Lower leg skin (tissue), 4 donors: ENCODE data around the gene PLB1. TPM values are rescaled to one million over a fixed set of nuclear protein-coding genes. Genes with fewer than 3 reads are reported as not detected.

ENCODE experiments used
- DNase-seq, 2 donors: peaks; one replicate each; pipeline ENCODE4 v3.0.0-alpha.2; 2019; ENCODE audit warnings: low spot score in 2 of 2
- H3K4me3 ChIP-seq: fragments of 200-600 bp; sonication (generic); 2 replicates; pipeline ENCODE4 v1.5.1; 2017; ENCODE audit warnings: mild to moderate bottlenecking, low read depth; ENCODE audit not compliant: poor library complexity, severe bottlenecking
- POLR2A ChIP-seq, 2 donors: fragments of 450-650 bp; IDR thresholded peaks; one replicate each; pipeline ENCODE4 v1.6.1; 2016 to 2017; ENCODE audit warnings: antibody characterized with exemption in 2 of 2, mild to moderate bottlenecking in 1 of 2, moderate library complexity in 1 of 2
- WGBS, 2 donors: methylation state at CpG; one replicate each; pipeline ENCODE4 v1.1.5; 2018; 5-methylcytosine and 5-hydroxymethylcytosine counted together
- intact Hi-C: fragments of 100-400 bp; cut with DNase I; formaldehyde crosslinking; loops from one replicate; pipeline ENCODE4 v1.15.0; 2023; ENCODE audit warnings: low total_unique reads
- total RNA-seq, 4 donors: library from RNA; depleted of rRNA; stranded (reverse); fragments of >200 nt; gene quantifications; one replicate each; pipeline ENCODE4 v1.1.0, GENCODE V29; 2016
- TF ChIP-seq, protein P1 (sequence below), 3 donors: fragments of 450-650 bp; IDR thresholded peaks; one replicate each; pipeline ENCODE4 v1.5.1; 2016; ENCODE audit warnings: antibody characterized with exemption in 3 of 3, mild to moderate bottlenecking in 3 of 3, moderate library complexity in 2 of 3

Gene PLB1
- total RNA-seq, 4 donors from 2014 or later: 3.4 to 10.3 (median 8.9) TPM

DNA sequence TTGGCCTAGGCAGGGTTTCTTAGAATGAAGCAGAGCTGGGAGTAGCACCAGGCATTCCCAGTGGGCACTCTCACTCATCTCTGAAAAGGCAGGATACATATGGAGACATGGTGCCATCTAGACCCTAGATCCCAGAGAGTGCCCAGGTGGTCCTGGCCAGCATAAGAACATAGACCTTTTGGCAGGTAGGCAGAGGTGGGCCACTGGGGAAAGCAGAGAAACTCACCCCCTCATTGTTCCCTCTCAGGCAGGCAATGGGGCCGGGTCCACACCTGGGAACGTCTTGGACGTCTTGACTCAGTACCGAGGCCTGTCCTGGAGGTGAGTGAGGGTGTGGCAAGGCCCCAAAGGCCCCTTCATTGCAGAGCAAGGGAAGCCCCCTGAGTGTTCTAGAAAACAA lies 69.2 kb downstream of the PLB1 start:
- no peak for DNase-seq
- intact Hi-C loops: no loop called here
- no peak overlapping the region for H3K4me3 ChIP-seq
- TF ChIP-seq, protein P1, sequence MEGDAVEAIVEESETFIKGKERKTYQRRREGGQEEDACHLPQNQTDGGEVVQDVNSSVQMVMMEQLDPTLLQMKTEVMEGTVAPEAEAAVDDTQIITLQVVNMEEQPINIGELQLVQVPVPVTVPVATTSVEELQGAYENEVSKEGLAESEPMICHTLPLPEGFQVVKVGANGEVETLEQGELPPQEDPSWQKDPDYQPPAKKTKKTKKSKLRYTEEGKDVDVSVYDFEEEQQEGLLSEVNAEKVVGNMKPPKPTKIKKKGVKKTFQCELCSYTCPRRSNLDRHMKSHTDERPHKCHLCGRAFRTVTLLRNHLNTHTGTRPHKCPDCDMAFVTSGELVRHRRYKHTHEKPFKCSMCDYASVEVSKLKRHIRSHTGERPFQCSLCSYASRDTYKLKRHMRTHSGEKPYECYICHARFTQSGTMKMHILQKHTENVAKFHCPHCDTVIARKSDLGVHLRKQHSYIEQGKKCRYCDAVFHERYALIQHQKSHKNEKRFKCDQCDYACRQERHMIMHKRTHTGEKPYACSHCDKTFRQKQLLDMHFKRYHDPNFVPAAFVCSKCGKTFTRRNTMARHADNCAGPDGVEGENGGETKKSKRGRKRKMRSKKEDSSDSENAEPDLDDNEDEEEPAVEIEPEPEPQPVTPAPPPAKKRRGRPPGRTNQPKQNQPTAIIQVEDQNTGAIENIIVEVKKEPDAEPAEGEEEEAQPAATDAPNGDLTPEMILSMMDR (IDR thresholded peaks at IDR 0.05): no peak
- TF ChIP-seq POLR2A (IDR thresholded peaks at IDR 0.05): no peak
- 89 to 90% methylated on average over 4 of the region's 4 CpGs for WGBS, 2 donors

DNA sequence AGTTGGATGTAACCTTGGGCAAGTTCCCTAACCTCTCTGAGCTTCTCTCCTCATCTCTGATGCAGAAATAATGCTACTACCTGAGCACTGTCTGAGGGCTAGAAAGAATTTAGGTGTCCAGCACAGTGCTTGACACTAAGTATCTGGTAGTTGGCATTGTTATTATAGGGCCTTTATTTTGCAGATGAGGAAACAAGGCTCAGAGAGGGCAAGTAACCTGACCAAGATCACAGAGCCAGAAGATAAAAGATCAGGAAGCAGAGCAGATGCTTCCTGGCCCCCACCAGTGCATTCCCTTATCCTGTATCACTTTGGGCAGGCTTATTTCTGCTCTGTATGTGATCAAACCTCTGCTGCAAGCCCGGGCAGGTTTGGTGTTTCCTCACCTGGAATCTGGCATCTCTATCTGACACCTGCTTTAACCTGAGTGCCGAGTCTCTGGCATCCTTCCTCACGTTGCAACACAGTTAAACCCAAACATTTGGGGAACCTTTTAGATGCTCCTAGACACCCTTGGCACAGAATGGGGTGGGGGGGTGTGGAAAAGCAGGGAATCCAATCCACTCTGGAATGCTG lies 69.9 kb downstream of the PLB1 start:
- intact Hi-C loops: loop anchor here (2.0 kb wide), 1 partner anchor 187 kb away; no protein-coding TSS in a partner anchor
- peak in 1 of 2 donors; percentile 81 for DNase-seq
- no peak overlapping the region for H3K4me3 ChIP-seq
- WGBS, 2 donors: 30 to 36% methylated on average over 3 of the region's 3 CpGs
- TF ChIP-seq, protein P1 (IDR thresholded peaks at IDR 0.05): no peak
- no peak for TF ChIP-seq POLR2A (IDR thresholded peaks at IDR 0.05)

DNA sequence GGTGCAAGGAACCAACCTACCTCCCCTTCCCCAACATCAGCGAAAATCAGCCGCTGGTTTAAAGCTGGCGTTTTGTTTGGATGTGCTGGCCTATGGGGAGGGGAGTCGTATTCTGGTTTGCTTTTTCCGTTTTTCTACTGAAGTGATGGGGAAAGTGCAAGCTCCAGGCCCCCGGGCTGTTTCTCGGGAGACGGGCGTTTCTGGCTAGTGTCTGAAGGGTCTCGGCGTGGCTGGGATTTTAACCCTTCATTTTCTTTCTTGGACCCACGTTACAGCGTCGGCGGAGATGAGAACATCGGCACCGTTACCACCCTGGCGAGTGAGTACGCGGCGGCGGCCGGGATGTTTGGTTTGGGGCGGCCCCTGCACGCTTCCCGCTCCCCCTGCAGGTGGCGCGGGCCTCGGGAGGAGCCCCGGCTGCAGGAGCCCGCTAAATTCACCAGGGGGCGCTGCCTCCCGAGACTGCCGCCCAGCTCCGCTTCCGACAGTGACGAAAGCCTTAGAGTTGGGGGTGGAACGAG lies 70.7 kb downstream of the PLB1 start:
- DNase-seq: peak; percentile 77 to 97
- TF ChIP-seq, protein P1 (IDR thresholded peaks at IDR 0.05): peak in 2 of 3 donors; percentile 61 to 98
- TF ChIP-seq POLR2A (IDR thresholded peaks at IDR 0.05): no peak
- peak overlapping the region; percentile 25 for H3K4me3 ChIP-seq
- 0 to 1% methylated on average over 38 of the region's 38 CpGs for WGBS, 2 donors
- intact Hi-C loops: loop anchor here (2.0 kb wide), 1 partner anchor 186 kb away; no protein-coding TSS in a partner anchor

DNA sequence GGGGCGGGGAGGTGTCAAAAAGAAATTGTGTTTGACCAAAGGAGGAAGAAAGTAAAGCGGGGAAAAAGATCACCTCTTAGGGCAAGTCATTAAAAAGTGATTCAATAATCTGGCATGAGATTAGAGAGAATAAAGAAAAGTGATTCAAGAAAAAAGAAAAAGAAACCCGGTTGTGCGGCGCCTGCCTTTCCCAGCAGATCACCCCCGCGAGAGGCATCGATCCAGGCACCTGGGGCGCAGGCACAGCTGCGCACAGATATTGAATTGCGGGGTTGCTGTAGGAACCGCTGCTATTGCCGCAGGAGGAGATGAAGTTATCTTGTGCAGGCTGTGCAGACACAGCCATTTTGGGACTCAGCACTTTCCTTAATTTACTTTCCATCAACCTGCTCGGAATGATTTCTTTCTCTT lies 71.2 kb downstream of the PLB1 start:
- intact Hi-C loops: loop anchor here (2.0 kb wide), 1 partner anchor 186 kb away; no protein-coding TSS in a partner anchor
- TF ChIP-seq, protein P1 (IDR thresholded peaks at IDR 0.05): no peak
- no peak for TF ChIP-seq POLR2A (IDR thresholded peaks at IDR 0.05)
- 1% methylated on average over 14 of the region's 14 CpGs for WGBS, 2 donors
- H3K4me3 ChIP-seq: peak overlapping the region; percentile 37
- no peak for DNase-seq

DNA sequence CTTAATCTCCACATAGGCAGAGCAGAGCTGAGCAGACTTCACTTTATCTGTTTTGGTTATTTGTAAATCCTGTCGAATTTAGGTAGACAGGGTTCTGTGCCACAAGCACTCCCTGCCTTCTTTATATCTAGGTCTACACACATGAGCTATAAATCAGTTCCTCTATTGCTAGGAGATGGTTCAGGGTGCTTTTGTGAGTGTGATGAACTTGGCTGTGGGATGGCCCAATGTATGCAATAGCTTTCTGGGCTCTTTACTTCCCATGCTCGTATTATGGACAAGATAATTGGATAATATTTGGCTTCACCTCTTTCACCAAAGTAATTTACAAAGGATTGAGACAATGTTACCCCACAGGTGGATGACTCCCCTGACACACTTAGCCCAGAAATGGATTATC lies 72.2 kb downstream of the PLB1 start:
- no peak for DNase-seq
- intact Hi-C loops: no loop called here
- H3K4me3 ChIP-seq: no peak overlapping the region
- TF ChIP-seq POLR2A (IDR thresholded peaks at IDR 0.05): no peak
- TF ChIP-seq, protein P1 (IDR thresholded peaks at IDR 0.05): no peak
- WGBS, 2 donors: 48 to 64% methylated on average over 2 of the region's 2 CpGs
